IPS-15b (cell line): ENCODE results near the gene TSBP1.

Source experiments
- H3K27me3 ChIP-seq: one replicate; pipeline ENCODE4 v1.6.1; 2013; ENCODE audit warnings: low read length; ENCODE audit not compliant: control insufficient read depth, insufficient read depth
- H3K36me3 ChIP-seq: one replicate; pipeline ENCODE4 v1.6.1; 2013; ENCODE audit warnings: low read length; ENCODE audit not compliant: control insufficient read depth, insufficient read depth
- H3K4me1 ChIP-seq: one replicate; pipeline ENCODE4 v1.6.1; 2013; ENCODE audit warnings: mild to moderate bottlenecking, low read length; ENCODE audit not compliant: control insufficient read depth, insufficient read depth
- H3K4me3 ChIP-seq: one replicate; pipeline ENCODE4 v1.5.1; 2013; ENCODE audit warnings: low read depth, low read length
- H3K9ac ChIP-seq: one replicate; pipeline ENCODE4 v1.6.1; 2013; ENCODE audit warnings: low read depth, mild to moderate bottlenecking, low read length
- H3K9me3 ChIP-seq: one replicate; pipeline ENCODE4 v1.6.1; 2013; ENCODE audit warnings: mild to moderate bottlenecking, low read length; ENCODE audit not compliant: control insufficient read depth, insufficient read depth

Gene TSBP1

DNA sequence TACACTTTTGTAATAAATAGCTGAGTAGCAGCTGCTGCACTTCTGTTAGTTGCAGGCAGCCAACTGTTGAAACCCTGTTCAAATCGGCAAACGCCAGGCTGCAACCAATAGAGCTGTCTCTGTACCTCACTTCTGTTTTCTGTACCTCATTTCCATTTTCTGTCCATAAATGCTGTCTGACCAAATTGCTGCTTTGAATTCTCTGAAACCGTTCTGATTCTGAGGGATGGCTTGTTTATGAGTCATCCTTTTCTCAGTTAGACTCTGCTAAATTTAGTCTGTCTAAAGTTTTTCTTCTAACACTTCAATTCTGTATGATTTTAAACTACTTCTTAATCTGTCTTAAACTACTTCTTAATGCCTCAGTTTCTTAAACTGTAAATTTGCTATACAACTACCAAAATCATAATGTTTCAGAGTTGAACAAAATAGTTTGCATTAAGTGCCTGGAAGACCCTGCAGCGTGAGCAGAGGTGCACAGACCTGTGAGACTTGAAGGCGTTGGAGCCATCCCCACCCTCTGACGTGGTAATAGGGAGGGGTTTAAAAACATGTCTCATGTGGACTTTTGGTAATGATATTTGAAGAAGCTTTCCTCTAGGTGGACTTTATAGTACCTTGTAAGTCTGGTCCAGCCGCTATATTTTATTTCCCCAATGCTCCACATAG is 25.7 kb upstream of the TSBP1 start:
- Histone ChIP-seq H3K4me3 (no peak overlapping the region), H3K36me3 (no peaks in the 10 kb centered on the region), H3K4me1 (no peaks in the 10 kb centered on the region), H3K27me3 (no peaks in the 10 kb centered on the region), H3K9me3 (no peaks in the 10 kb centered on the region), H3K9ac (no peak overlapping the region)

- Histone ChIP-seq H3K4me3 (no peak overlapping the region), H3K4me1 (no peaks in the 10 kb centered on the region), H3K9ac (no peak overlapping the region), H3K36me3 (no peaks in the 10 kb centered on the region), H3K27me3 (no peaks in the 10 kb centered on the region), H3K9me3 (no peaks in the 10 kb centered on the region)
Observed at GRCh38 chr6:32396028-32396427, 24.3 kb upstream of the TSBP1 start.

DNA sequence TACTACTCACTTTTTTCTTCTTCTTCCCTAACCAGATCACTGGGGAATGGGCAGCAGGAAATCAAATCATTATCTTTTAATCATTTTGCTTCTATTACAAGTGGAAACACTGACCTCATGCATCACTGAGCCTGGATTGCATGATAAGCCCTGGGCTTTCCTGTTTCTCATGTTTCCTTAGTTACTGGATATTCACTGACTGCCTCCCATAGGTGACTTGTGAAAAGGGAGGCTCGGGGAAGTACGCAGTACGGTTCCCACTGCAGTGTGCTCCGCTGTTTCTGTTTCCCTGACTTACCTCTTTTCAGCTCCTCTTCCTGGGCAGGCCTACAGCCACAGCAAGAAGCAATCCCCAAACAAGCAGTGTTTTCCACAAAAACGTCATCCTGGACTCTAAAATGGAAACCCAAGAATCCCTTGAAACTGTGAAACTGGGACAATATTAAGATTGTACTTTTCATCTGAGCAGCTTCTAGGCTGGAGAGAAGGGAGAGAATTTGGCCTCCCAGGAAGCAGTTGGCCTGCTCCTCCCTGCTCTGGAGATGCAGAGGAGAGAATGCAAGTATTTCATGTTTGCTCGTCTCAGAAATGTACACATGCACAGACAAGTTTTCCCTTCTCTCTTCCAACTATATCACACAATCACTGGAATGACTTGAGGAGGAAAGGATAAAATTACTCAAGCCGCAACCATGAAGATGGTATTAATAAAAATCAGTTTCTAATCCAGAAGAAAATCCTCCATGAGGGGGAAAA is 22.1 kb upstream of the TSBP1 start:
- Histone ChIP-seq H3K36me3 (no peaks in the 10 kb centered on the region), H3K4me3 (no peak overlapping the region), H3K9me3 (no peaks in the 10 kb centered on the region), H3K9ac (no peak overlapping the region), H3K4me1 (no peaks in the 10 kb centered on the region), H3K27me3 (no peaks in the 10 kb centered on the region)

DNA sequence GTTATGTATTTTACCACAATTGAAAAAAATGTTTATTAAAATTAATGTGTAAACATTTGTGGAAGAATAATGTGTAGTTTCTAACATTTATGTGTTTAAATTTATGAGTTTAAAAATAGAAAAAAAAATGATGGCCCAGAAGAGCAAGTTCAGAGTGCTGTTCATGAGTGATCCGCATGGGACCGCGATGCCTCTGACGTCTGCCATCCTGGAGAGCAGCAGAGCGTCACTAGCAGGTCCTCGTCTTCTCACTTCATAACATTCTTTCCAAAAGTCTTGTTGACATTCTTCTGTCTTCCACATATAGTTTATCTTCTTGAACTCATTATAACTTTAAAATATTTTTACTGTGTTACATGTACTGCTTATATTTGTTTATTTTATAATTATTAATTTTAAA is 19.8 kb upstream of the TSBP1 start:
- no peaks in the 10 kb centered on the region for H3K4me1 ChIP-seq
- H3K9me3 ChIP-seq = no peaks in the 10 kb centered on the region
- H3K27me3 ChIP-seq = no peaks in the 10 kb centered on the region
- H3K36me3 ChIP-seq = no peaks in the 10 kb centered on the region
- H3K4me3 ChIP-seq = no peak overlapping the region
- no peak overlapping the region for H3K9ac ChIP-seq

DNA sequence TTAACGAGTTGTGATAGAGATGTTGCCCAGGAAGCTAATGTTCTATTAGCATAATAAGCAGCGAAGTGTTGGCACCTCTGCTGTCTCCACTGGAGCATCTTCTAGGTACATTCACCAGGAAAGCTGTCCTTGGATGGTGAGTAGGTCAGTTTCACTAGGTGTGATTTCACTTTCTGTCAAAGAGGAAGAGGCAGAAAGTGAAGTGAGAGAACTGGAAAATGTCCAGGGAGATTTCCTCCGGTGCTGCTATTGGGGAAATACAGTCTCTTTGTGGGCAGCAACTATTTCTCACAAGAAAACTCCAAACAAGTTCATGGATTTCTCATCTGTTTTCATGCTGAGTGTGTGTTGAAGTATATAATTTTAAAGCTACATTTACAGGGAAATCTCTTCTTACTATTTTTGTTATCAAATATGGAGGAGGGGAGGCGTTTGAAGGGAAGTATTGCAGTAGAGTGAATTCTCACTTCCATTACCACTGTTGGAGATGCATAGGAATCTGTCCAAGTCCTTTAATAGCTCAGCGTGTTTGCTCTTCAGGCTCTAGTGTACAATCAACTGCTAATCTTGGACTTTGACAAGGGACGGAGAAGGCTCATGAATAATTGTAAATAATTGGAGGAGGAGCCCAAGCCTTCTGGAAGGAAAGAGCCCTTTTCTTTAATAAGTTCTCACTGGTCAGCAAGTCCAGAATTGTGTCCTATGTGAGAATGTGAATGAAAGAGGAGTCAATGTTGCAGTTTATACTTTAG is 16.1 kb upstream of the TSBP1 start:
- Histone ChIP-seq H3K36me3 (no peaks in the 10 kb centered on the region), H3K9me3 (no peaks in the 10 kb centered on the region), H3K27me3 (no peaks in the 10 kb centered on the region), H3K4me1 (no peaks in the 10 kb centered on the region), H3K4me3 (no peak overlapping the region), H3K9ac (no peak overlapping the region)

DNA sequence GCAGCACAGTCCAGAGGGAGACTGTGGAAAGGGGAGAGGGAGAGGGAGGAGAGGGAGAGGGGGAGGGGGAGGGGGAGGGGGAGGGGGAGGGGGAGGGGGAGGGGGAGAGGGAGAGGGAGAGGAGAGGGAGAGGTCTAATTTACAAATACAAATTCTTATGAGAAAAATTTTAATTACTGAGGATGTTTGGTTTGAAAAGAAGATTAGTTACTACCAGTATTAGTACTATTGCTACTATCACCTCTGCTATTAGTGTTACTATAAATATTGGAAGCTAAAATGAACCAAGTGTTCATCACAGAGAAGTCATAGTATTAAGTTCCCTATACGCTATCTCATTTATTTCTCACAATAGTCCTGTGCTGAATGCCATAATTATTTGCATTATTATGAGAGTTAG is 14.3 kb upstream of the TSBP1 start:
- H3K4me1 ChIP-seq = no peaks in the 10 kb centered on the region
- no peaks in the 10 kb centered on the region for H3K9me3 ChIP-seq
- no peaks in the 10 kb centered on the region for H3K36me3 ChIP-seq
- H3K9ac ChIP-seq = no peak overlapping the region
- H3K4me3 ChIP-seq = no peak overlapping the region
- H3K27me3 ChIP-seq = no peaks in the 10 kb centered on the region

- Histone ChIP-seq H3K9ac (no peak overlapping the region), H3K9me3 (no peaks in the 10 kb centered on the region), H3K36me3 (no peaks in the 10 kb centered on the region), H3K27me3 (no peaks in the 10 kb centered on the region), H3K4me3 (no peak overlapping the region), H3K4me1 (no peaks in the 10 kb centered on the region)
Observed at GRCh38 chr6:32382757-32383420, 11.2 kb upstream of the TSBP1 start.

DNA sequence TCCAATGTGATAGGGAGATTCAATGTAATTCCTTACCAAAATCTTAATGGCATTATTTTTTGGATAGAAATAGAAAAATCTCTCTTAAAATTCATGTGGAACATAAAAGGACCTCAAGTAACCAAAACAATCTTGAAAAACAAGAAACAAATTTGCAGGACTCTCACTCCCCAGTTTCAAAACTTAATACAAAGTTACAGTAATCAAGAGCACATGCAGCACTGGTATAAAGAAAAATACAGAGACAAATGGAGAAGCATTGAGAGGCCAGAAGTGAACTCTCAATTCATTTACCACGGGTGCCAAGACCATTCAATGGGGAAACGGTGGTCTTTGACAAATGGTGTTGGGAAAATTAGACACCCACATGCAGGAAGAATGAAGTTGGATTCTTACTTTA is 7.8 kb upstream of the TSBP1 start:
- Histone ChIP-seq H3K4me3 (no peak overlapping the region), H3K36me3 (no peaks in the 10 kb centered on the region), H3K4me1 (no peaks in the 10 kb centered on the region), H3K9me3 (no peaks in the 10 kb centered on the region), H3K9ac (no peak overlapping the region), H3K27me3 (no peaks in the 10 kb centered on the region)

- Histone ChIP-seq H3K27me3 (no peaks in the 10 kb centered on the region), H3K36me3 (no peaks in the 10 kb centered on the region), H3K9me3 (no peaks in the 10 kb centered on the region), H3K4me1 (peaks cover 2% of the 10 kb centered on the region), H3K9ac (no peak overlapping the region), H3K4me3 (no peak overlapping the region)
Observed at GRCh38 chr6:32375739-32376529, 4.2 kb upstream of the TSBP1 start.

DNA sequence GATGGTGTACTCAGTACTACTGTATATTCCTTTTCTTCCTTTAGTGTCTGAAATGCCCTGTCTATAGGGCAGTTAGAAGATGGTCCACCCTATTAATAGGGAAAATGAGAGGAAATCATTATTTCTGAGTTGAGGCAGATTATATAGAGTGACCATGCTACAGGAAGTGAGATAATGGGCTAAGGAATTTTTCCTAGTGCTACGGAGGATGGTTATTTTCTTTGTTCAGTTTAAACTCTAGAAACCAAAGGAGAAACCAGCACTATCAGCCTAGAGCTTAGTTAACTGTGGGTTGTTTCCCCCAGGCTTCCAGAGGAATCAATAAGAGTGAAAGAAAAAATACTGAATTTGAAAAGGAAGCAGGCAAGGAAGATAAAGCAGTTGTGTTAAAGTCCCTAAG is 474 bp downstream of the TSBP1 start:
- Histone ChIP-seq H3K36me3 (no peaks in the 10 kb centered on the region), H3K4me3 (no peak overlapping the region), H3K9ac (no peak overlapping the region), H3K9me3 (no peaks in the 10 kb centered on the region), H3K27me3 (no peaks in the 10 kb centered on the region), H3K4me1 (peaks cover 2% of the 10 kb centered on the region)

DNA sequence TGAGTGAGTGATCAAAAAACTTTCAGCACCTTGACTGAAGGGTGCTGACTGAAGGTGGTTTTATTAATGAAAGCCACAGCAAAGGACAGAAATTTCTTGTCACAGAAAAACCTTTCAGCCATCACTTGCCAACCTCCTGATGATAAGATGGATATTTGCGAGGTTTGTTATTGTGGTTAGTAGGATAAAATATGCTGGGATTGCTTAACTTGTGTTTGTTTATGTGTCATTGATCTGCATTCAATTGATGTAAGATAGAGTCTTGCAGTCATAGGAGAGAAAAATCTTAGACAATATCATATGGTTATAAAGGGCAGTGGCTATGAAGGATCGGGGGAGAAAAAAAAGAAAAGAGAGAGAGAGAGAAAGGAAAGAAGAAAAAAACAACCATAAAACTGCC is 1.2 kb downstream of the TSBP1 start:
- no peak overlapping the region for H3K4me3 ChIP-seq
- H3K9me3 ChIP-seq = no peaks in the 10 kb centered on the region
- no peaks in the 10 kb centered on the region for H3K36me3 ChIP-seq
- peaks cover 2% of the 10 kb centered on the region for H3K4me1 ChIP-seq
- H3K27me3 ChIP-seq = no peaks in the 10 kb centered on the region
- H3K9ac ChIP-seq = no peak overlapping the region
